HepG2 (cell line): ENCODE measurements around the gene NOL4L. TPM values are rescaled to one million over a fixed set of nuclear protein-coding genes. Genes with fewer than 3 reads are reported as not detected.

ENCODE experiments used
- DMAP1 ChIP-seq: IDR thresholded peaks from 2 replicates; pipeline ENCODE4 v1.6.1; 2016
- ETV5 ChIP-seq: IDR thresholded peaks from 2 replicates; pipeline ENCODE4 v1.6.1; 2018; ENCODE audit warnings: missing biosample characterization, missing genetic modification reagents, inconsistent platforms, borderline replicate concordance
- FOXO1 ChIP-seq: sonication (generic); formaldehyde crosslinking; IDR thresholded peaks from 2 replicates; pipeline ENCODE4 v1.4.0; 2020; ENCODE audit warnings: missing genetic modification reagents
- FOXP4 ChIP-seq: sonication (generic); formaldehyde crosslinking; IDR thresholded peaks from 2 replicates; pipeline ENCODE4 v1.4.0; 2020; ENCODE audit warnings: missing genetic modification reagents
- GZF1 ChIP-seq: sonication (generic); formaldehyde crosslinking; IDR thresholded peaks from 2 replicates; pipeline ENCODE4 v1.5.1; 2020; ENCODE audit warnings: mild to moderate bottlenecking, missing genetic modification reagents
- HOXA3 ChIP-seq: sonication (generic); formaldehyde crosslinking; IDR thresholded peaks from 2 replicates; pipeline ENCODE4 v1.5.0; 2020; ENCODE audit warnings: missing genetic modification reagents
- IRF1 ChIP-seq: sonication (generic); formaldehyde crosslinking; IDR thresholded peaks from 2 replicates; pipeline ENCODE4 v1.4.0; 2020; ENCODE audit warnings: low read depth, mild to moderate bottlenecking, missing genetic modification reagents
- MXI1 ChIP-seq: IDR thresholded peaks from 3 replicates; pipeline ENCODE4 v1.6.1; 2012; ENCODE audit warnings: low read depth, low read length, inconsistent platforms, borderline replicate concordance
- NFRKB ChIP-seq: fragments of 450-650 bp; IDR thresholded peaks from 2 replicates; pipeline ENCODE4 v1.6.1; 2017
- ONECUT2 ChIP-seq: sonication (generic); formaldehyde crosslinking; IDR thresholded peaks from 2 replicates; pipeline ENCODE4 v1.4.0; 2020; ENCODE audit warnings: missing genetic modification reagents
- PBX2 ChIP-seq: IDR thresholded peaks from 2 replicates; pipeline ENCODE4 v1.6.1; 2016; ENCODE audit warnings: control low read depth
- PHF21A ChIP-seq: sonication (generic); formaldehyde crosslinking; IDR thresholded peaks from 2 replicates; pipeline ENCODE4 v1.5.0; 2020; ENCODE audit warnings: mild to moderate bottlenecking, missing genetic modification reagents
- POLR2A ChIP-seq, 2 experiments: IDR thresholded peaks; 2 replicates each; pipeline ENCODE4 v1.6.1; 2011; ENCODE audit warnings: low read depth in 2 of 2, low read length in 2 of 2, mild to moderate bottlenecking in 1 of 2, moderate library complexity in 1 of 2; ENCODE audit not compliant: insufficient read depth in 1 of 2
- RORA ChIP-seq: sonication (generic); formaldehyde crosslinking; IDR thresholded peaks from 2 replicates; pipeline ENCODE4 v1.5.0; 2020; ENCODE audit warnings: mild to moderate bottlenecking, missing genetic modification reagents, moderate library complexity
- SAFB2 ChIP-seq: sonication (generic); formaldehyde crosslinking; IDR thresholded peaks from 2 replicates; pipeline ENCODE4 v1.5.1; 2020; ENCODE audit warnings: missing genetic modification reagents, low read depth, mild to moderate bottlenecking, borderline replicate concordance
- USF2 ChIP-seq, 2 experiments: sonication (generic) in 1 of 2; formaldehyde crosslinking in 1 of 2; IDR thresholded peaks; 2 replicates each; pipeline versions ENCODE4 v1.5.1 to v1.6.1; 2011 to 2020; ENCODE audit warnings: borderline replicate concordance in 1 of 2, low read depth in 1 of 2, low read length in 1 of 2, mild to moderate bottlenecking in 1 of 2, missing genetic modification reagents in 1 of 2, moderate library complexity in 1 of 2
- ZBTB14 ChIP-seq: sonication (generic); formaldehyde crosslinking; IDR thresholded peaks from 2 replicates; pipeline ENCODE4 v1.4.0; 2020; ENCODE audit warnings: missing genetic modification reagents
- ZFP1 ChIP-seq: IDR thresholded peaks from 2 replicates; pipeline ENCODE4 v1.6.1; 2016
- ZNF260 ChIP-seq: sonication (generic); formaldehyde crosslinking; IDR thresholded peaks from 2 replicates; pipeline ENCODE4 v1.4.0; 2020; ENCODE audit warnings: missing genetic modification reagents, low read depth, mild to moderate bottlenecking, borderline replicate concordance
- ZNF263 ChIP-seq: sonication (generic); formaldehyde crosslinking; IDR thresholded peaks from 2 replicates; pipeline ENCODE4 v1.4.0; 2020; ENCODE audit warnings: missing genetic modification reagents
- ZNF33B ChIP-seq: sonication (generic); formaldehyde crosslinking; IDR thresholded peaks from 2 replicates; pipeline ENCODE4 v1.5.1; 2020; ENCODE audit warnings: mild to moderate bottlenecking, missing genetic modification reagents
- ZNF781 ChIP-seq: sonication (generic); formaldehyde crosslinking; IDR thresholded peaks from 2 replicates; pipeline ENCODE4 v1.5.1; 2020; ENCODE audit warnings: borderline replicate concordance, mild to moderate bottlenecking, missing genetic modification reagents; ENCODE audit errors: not compliant biosample characterization
- polyA plus RNA-seq, 8 experiments: library from polyadenylated mRNA; depleted of rRNA in 3 of 8; stranded (reverse) in 7 of 8; unstranded in 1 of 8; fragments of >200 nt; fragmentation: Illumina TruSeq in 4 of 8; extraction: Trizol in 4 of 8; gene quantifications; 2 replicates each; pipeline versions ENCODE4 v1.2.1 to v1.2.3, GENCODE V29; 2011 to 2016; ENCODE audit warnings: low read depth in 4 of 8, missing spikeins in 1 of 8, mixed read lengths in 1 of 8; ENCODE audit not compliant: insufficient read depth in 1 of 8
- total RNA-seq, 5 experiments: library from RNA; depleted of rRNA; stranded (reverse); fragments of >200 nt; fragmentation: Illumina TruSeq; extraction: Trizol; gene quantifications; 2 replicates each; pipeline ENCODE4 v1.2.3, GENCODE V29; 2016; ENCODE audit warnings: low read depth in 1 of 5

The NOL4L gene
- total and polyA plus RNA-seq, 2 of the 13 experiments (the other 11 are each of a cell fraction or from before 2014, with no cell fraction given): 16.6 to 35.4 TPM

- TF ChIP-seq ZNF781 (CRISPR knock-in tag) (peak; percentile 82), ZNF33B (no peak), GZF1 (CRISPR knock-in tag) (no peak), FOXO1 (CRISPR knock-in tag) (peak; percentile 100), ZBTB14 (CRISPR knock-in tag) (peak; percentile 58; the same call in 1 of the 2 replicates), PBX2 (CRISPR knock-in tag) (peak; percentile 80), RORA (CRISPR knock-in tag) (no peak), ZNF260 (CRISPR knock-in tag) (no peak), PHF21A (peak; percentile 100), MXI1 (peak; percentile 100), USF2 (IDR thresholded peaks at IDR 0.05; ENCODE audit: low read depth, low read length) (peak; percentile 74), USF2 (CRISPR knock-in tag; IDR thresholded peaks at IDR 0.05; ENCODE audit: borderline replicate concordance) (0 out of 2 replicates have a peak, but pooled peaks have one; percentile 57), ONECUT2 (no peak; the same call in 1 of the 2 replicates), ETV5 (CRISPR knock-in tag) (peak; percentile 90; the same call in 1 of the 2 replicates), ZNF263 (peak; percentile 62), POLR2A (IDR thresholded peaks at IDR 0.05; ENCODE audit: insufficient read depth in 1 of 2, low read depth in 2 of 2, low read length in 2 of 2) (0 out of 4 replicates have a peak, but pooled peaks of 1 of the 2 experiments have one; percentile 50), NFRKB (no peak), FOXP4 (CRISPR knock-in tag) (peak; percentile 97), ZFP1 (peak; percentile 95; the same call in 1 of the 2 replicates), HOXA3 (CRISPR knock-in tag) (peak; percentile 97; the same call in 1 of the 2 replicates), DMAP1 (peak; percentile 98), IRF1 (CRISPR knock-in tag) (0 out of 2 replicates have a peak, but pooled peaks have one; percentile 58), SAFB2 (CRISPR knock-in tag) (no peak; the same call in 1 of the 2 replicates)
These were observed 40.0 kb downstream of the NOL4L start (continued) for GRCh38 chr20:32544893-32545840.
